ENCODE results near the gene L3MBTL2.

- no peak for TF ChIP-seq PRDM10 (tag by site-specific recombination; IDR thresholded peaks at IDR 0.05)
- no peak for TF ChIP-seq GLI4 (tag by site-specific recombination; IDR thresholded peaks at IDR 0.05)
- TF ChIP-seq, protein P1, sequence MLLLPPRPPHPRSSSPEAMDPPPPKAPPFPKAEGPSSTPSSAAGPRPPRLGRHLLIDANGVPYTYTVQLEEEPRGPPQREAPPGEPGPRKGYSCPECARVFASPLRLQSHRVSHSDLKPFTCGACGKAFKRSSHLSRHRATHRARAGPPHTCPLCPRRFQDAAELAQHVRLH (tag by site-specific recombination; IDR thresholded peaks at IDR 0.05) = no peak
- TF ChIP-seq ZNF132 (tag by site-specific recombination; IDR thresholded peaks at IDR 0.05; ENCODE audit: borderline replicate concordance) = no peak
- no peak for TF ChIP-seq ZNF777 (tag by site-specific recombination; IDR thresholded peaks at IDR 0.05; ENCODE audit: borderline replicate concordance)
- TF ChIP-seq, protein P2, sequence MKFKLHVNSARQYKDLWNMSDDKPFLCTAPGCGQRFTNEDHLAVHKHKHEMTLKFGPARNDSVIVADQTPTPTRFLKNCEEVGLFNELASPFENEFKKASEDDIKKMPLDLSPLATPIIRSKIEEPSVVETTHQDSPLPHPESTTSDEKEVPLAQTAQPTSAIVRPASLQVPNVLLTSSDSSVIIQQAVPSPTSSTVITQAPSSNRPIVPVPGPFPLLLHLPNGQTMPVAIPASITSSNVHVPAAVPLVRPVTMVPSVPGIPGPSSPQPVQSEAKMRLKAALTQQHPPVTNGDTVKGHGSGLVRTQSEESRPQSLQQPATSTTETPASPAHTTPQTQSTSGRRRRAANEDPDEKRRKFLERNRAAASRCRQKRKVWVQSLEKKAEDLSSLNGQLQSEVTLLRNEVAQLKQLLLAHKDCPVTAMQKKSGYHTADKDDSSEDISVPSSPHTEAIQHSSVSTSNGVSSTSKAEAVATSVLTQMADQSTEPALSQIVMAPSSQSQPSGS (tag by site-specific recombination; IDR thresholded peaks at IDR 0.05; ENCODE audit: low read depth) = no peak
Measured at GRCh38 chr22:41204066-41204465, 1.0 kb upstream of the L3MBTL2 start.
